Activated CD8-positive, alpha-beta T cell treated with anti-CD3 and anti-CD28 coated beads, Interleukin-2, amount 10 ng/mL, durations not matched to agents 7 days and 5 days (primary cell): Measurements from ENCODE around the gene LGALSL. TPM values are rescaled to one million over a fixed set of nuclear protein-coding genes. Genes with fewer than 3 reads are reported as not detected.

Experiments
- ATAC-seq: fragments of 150-1000 bp; cut with Tn5 transposase; one replicate; pipeline ENCODE4 v1.10.0; 2021; ENCODE audit warnings: moderate library complexity
- CTCF ChIA-PET: fragments of 350-600 bp; sonication (Branson Sonifier 250); formaldehyde crosslinking; loops from one replicate; lab custom pipeline; 2021; ENCODE audit warnings: antibody characterized with exemption; lab: Charles Lee
- POLR2A ChIA-PET: fragments of 350-600 bp; sonication (Branson Sonifier 250); formaldehyde crosslinking; loops from one replicate; lab custom pipeline; 2021; ENCODE audit warnings: antibody characterized with exemption; lab: Charles Lee
- DNase-seq: peaks from one replicate; pipeline ENCODE4 v3.0.0-alpha.2; 2020
- H3K27ac Mint-ChIP-seq: one replicate; pipeline ENCODE4 v1.8.0; 2021; ENCODE audit warnings: mild to moderate bottlenecking, mixed read lengths
- H3K27me3 Mint-ChIP-seq: one replicate; pipeline ENCODE4 v1.8.0; 2021; ENCODE audit warnings: low read depth, mixed read lengths
- H3K36me3 Mint-ChIP-seq: one replicate; pipeline ENCODE4 v1.8.0; 2021; ENCODE audit warnings: low read depth, mixed read lengths
- H3K4me1 Mint-ChIP-seq: one replicate; pipeline ENCODE4 v1.8.0; 2021; ENCODE audit warnings: low read depth, mixed read lengths
- H3K4me3 Mint-ChIP-seq: one replicate; pipeline ENCODE4 v1.8.0; 2021; ENCODE audit warnings: mild to moderate bottlenecking, mixed read lengths
- H3K9me3 Mint-ChIP-seq: one replicate; pipeline ENCODE4 v1.8.0; 2022; ENCODE audit warnings: mixed read lengths; ENCODE audit not compliant: insufficient read depth
- total RNA-seq, 2 experiments: library from RNA; stranded (reverse); gene quantifications; one replicate each; pipeline ENCODE4 v1.2.3, GENCODE V29; 2021

LGALSL gene
- total RNA-seq, 2 experiments from 2014 or later: 0.73 to 1.1 TPM

- H3K4me3 Mint-ChIP-seq: no peak overlapping the region
Observed at GRCh38 chr2:64421201-64421600, 32.8 kb upstream of the LGALSL start.

GRCh38 chr2:64422466-64422865, 31.5 kb upstream of the LGALSL start:
- Mint-ChIP-seq H3K27ac (no peak overlapping the region), H3K27me3 (peaks cover 5% of the 10 kb centered on the region), H3K4me3 (no peak overlapping the region), H3K9me3 (no peaks in the 10 kb centered on the region), H3K4me1 (no peaks in the 10 kb centered on the region), H3K36me3 (no peaks in the 10 kb centered on the region)
- ChIA-PET POLR2A (no interaction called here), CTCF (interaction anchor here (0.7 kb wide), 1 partner anchor 94 kb away, joined by 3 read pairs; no protein-coding TSS in a partner anchor)
- DNase-seq: no peak
- no peak for ATAC-seq

More at GRCh38 chr2:64421201-64421600, 32.8 kb upstream of the LGALSL start:
- Mint-ChIP-seq H3K27me3 (peaks cover 3% of the 10 kb centered on the region), H3K36me3 (no peaks in the 10 kb centered on the region), H3K4me1 (no peaks in the 10 kb centered on the region), H3K9me3 (no peaks in the 10 kb centered on the region), H3K27ac (no peak overlapping the region)
- ChIA-PET POLR2A (no interaction called here), CTCF (interaction anchor here (1.0 kb wide), 1 partner anchor 91 kb away, joined by 4 read pairs; no protein-coding TSS in a partner anchor)
- no peak for ATAC-seq
- DNase-seq: peak; percentile 9

GRCh38 chr2:64423303-64423702, 30.7 kb upstream of the LGALSL start:
- ATAC-seq (no peak), DNase-seq (no peak)
- Mint-ChIP-seq H3K27me3 (peaks cover 5% of the 10 kb centered on the region), H3K4me3 (no peak overlapping the region), H3K9me3 (no peaks in the 10 kb centered on the region), H3K36me3 (no peaks in the 10 kb centered on the region), H3K4me1 (no peaks in the 10 kb centered on the region), H3K27ac (no peak overlapping the region)
- ChIA-PET CTCF (interaction anchor here (1.0 kb wide), 1 partner anchor 65 kb away, joined by 3 read pairs; no protein-coding TSS in a partner anchor), POLR2A (no interaction called here)

GRCh38 chr2:64424416-64424987, 29.5 kb upstream of the LGALSL start:
- H3K4me3 Mint-ChIP-seq: no peak overlapping the region
- ChIA-PET CTCF (no interaction called here), POLR2A (no interaction called here)
- H3K27ac Mint-ChIP-seq: no peak overlapping the region
- peaks cover 9% of the 10 kb centered on the region for H3K27me3 Mint-ChIP-seq
- no peaks in the 10 kb centered on the region for H3K36me3 Mint-ChIP-seq
- ATAC-seq: no peak
- no peaks in the 10 kb centered on the region for H3K4me1 Mint-ChIP-seq
- H3K9me3 Mint-ChIP-seq: no peaks in the 10 kb centered on the region
- DNase-seq: no peak

- Mint-ChIP-seq H3K4me3 (no peak overlapping the region), H3K27ac (no peak overlapping the region), H3K36me3 (no peaks in the 10 kb centered on the region), H3K27me3 (peaks cover 14% of the 10 kb centered on the region), H3K9me3 (no peaks in the 10 kb centered on the region), H3K4me1 (no peaks in the 10 kb centered on the region)
- no peak for DNase-seq
- ChIA-PET POLR2A (no interaction called here), CTCF (interaction anchor here (1.0 kb wide), 1 partner anchor 96 kb away, joined by 3 read pairs; no protein-coding TSS in a partner anchor)
- no peak for ATAC-seq
Observed at GRCh38 chr2:64426183-64426952, 27.6 kb upstream of the LGALSL start.

GRCh38 chr2:64434039-64434657, 19.8 kb upstream of the LGALSL start:
- ChIA-PET CTCF (no interaction called here), POLR2A (no interaction called here)
- H3K36me3 Mint-ChIP-seq: no peaks in the 10 kb centered on the region
- no peaks in the 10 kb centered on the region for H3K9me3 Mint-ChIP-seq
- peaks cover 27% of the 10 kb centered on the region for H3K27me3 Mint-ChIP-seq
- no peak overlapping the region for H3K4me3 Mint-ChIP-seq
- ATAC-seq: no peak
- H3K27ac Mint-ChIP-seq: no peak overlapping the region
- DNase-seq: no peak
- H3K4me1 Mint-ChIP-seq: no peaks in the 10 kb centered on the region

GRCh38 chr2:64437883-64438282, 16.1 kb upstream of the LGALSL start:
- POLR2A ChIA-PET: no interaction called here

GRCh38 chr2:64439194-64439593, 14.8 kb upstream of the LGALSL start:
- DNase-seq: no peak
- ChIA-PET POLR2A (interaction anchor here (0.6 kb wide), 1 partner anchor 840 kb away, joined by 3 read pairs; no protein-coding TSS in a partner anchor), CTCF (interaction anchor here (0.8 to 1.7 kb wide), 3 partner anchors 48 to 109 kb away, joined by 3 to 4 read pairs (median 3); no protein-coding TSS in a partner anchor)
- Mint-ChIP-seq H3K9me3 (no peaks in the 10 kb centered on the region), H3K36me3 (no peaks in the 10 kb centered on the region), H3K4me1 (no peaks in the 10 kb centered on the region), H3K27me3 (peaks cover 24% of the 10 kb centered on the region), H3K4me3 (no peak overlapping the region), H3K27ac (no peak overlapping the region)
- ATAC-seq: no peak

More at GRCh38 chr2:64437883-64438282, 16.1 kb upstream of the LGALSL start:
- Mint-ChIP-seq H3K36me3 (no peaks in the 10 kb centered on the region), H3K4me3 (no peak overlapping the region), H3K27ac (no peak overlapping the region), H3K27me3 (peaks cover 29% of the 10 kb centered on the region), H3K4me1 (no peaks in the 10 kb centered on the region), H3K9me3 (no peaks in the 10 kb centered on the region)
- DNase-seq (no peak), ATAC-seq (no peak)
- CTCF ChIA-PET: interaction anchor here (1.3 to 1.7 kb wide), 2 partner anchors 50 to 106 kb away, joined by 3 to 4 read pairs; no protein-coding TSS in a partner anchor

GRCh38 chr2:64440843-64441242, 13.1 kb upstream of the LGALSL start:
- Mint-ChIP-seq H3K4me1 (no peaks in the 10 kb centered on the region), H3K4me3 (no peak overlapping the region), H3K27me3 (peaks cover 27% of the 10 kb centered on the region), H3K27ac (no peak overlapping the region), H3K36me3 (no peaks in the 10 kb centered on the region), H3K9me3 (no peaks in the 10 kb centered on the region)
- ChIA-PET CTCF (interaction anchor here (0.7 kb wide), 1 partner anchor 47 kb away, joined by 3 read pairs; no protein-coding TSS in a partner anchor), POLR2A (no interaction called here)
- no peak for ATAC-seq
- DNase-seq: no peak

GRCh38 chr2:64442277-64442676, 11.7 kb upstream of the LGALSL start:
- no peaks in the 10 kb centered on the region for H3K36me3 Mint-ChIP-seq
- ATAC-seq (no peak), DNase-seq (no peak)
- peaks cover 27% of the 10 kb centered on the region for H3K27me3 Mint-ChIP-seq
- H3K4me1 Mint-ChIP-seq: no peaks in the 10 kb centered on the region
- CTCF ChIA-PET: no interaction called here
- H3K9me3 Mint-ChIP-seq: no peaks in the 10 kb centered on the region
- POLR2A ChIA-PET: no interaction called here
- no peak overlapping the region for H3K27ac Mint-ChIP-seq
- no peak overlapping the region for H3K4me3 Mint-ChIP-seq

GRCh38 chr2:64442801-64443429, 11.0 kb upstream of the LGALSL start:
- CTCF ChIA-PET: no interaction called here
- POLR2A ChIA-PET: no interaction called here
- peaks cover 29% of the 10 kb centered on the region for H3K27me3 Mint-ChIP-seq
- no peak for ATAC-seq
- no peaks in the 10 kb centered on the region for H3K36me3 Mint-ChIP-seq
- H3K4me1 Mint-ChIP-seq: no peaks in the 10 kb centered on the region
- DNase-seq: no peak
- no peak overlapping the region for H3K27ac Mint-ChIP-seq
- H3K4me3 Mint-ChIP-seq: no peak overlapping the region
- no peaks in the 10 kb centered on the region for H3K9me3 Mint-ChIP-seq
